Measurements from ENCODE around the gene REELD1.

REELD1 gene

DNA sequence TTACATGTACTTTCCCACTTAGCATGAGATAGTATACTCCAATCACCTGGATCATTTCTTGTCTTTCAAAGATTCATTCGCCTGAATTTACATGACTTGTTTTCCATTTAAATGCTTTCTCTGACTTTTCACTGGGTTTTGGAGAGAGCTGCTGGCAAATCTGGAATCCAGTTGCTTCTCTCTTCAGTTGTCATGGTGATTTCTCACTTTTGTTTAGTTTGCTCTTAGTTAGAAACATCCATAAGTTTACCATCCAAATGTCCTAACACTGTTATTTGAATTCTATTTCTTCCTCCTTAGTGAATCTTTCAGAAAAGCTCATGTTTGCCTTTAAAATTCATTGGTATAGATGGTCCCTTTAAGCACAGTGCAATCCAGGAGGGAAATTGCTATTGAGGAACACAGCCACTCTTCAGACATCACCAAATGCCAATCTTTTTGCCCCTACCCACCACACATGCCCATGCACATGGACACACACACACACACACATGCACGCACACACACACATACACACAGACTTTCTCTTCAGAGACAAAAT, 51.7 kb downstream of the REELD1 start:
- no peak for DNase-seq (ENCODE audit: low read depth in 2 of 2)

DNA sequence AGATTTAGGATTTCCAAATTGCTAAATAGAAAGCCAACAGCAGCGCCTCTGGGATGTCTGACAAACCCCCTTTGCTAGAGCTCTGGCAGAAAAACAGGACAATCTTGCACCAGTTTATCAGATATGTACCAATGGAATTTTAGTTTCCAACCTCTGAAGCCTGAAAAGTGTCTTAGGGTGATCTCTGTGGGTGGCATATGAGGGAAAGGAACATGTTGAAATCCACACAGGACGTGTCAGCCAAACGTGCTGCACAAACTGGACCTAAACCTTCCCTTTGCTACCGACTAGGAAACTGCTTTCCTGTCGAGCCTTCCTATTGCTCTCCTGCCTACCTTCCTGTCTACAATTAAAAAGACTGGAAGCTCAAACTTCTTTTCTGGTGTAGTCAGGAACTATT, 53.5 kb downstream of the REELD1 start:
- no peak for DNase-seq (ENCODE audit: low read depth in 2 of 2)

DNA sequence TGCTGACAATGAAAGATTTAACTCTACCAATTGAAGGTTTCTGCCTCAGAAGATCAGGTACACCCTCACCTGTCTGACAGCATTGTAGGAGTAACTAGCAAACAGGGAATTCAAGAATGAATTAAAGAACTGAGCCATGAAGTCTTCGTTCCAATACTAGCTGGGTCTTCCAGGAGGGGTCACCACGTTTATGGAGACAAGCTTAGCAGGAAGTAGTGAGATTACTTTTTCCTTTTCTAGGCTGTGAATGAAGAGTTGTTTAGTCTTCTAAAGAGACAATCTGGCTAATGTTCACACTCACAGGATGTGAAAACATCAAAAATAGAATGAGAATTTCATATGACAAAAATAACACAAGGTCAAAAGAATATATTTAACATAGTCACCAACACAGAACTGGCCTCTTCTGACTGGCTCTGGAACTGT, 54.9 kb downstream of the REELD1 start:
- DNase-seq (ENCODE audit: low read depth in 2 of 2) = no peak

DNA sequence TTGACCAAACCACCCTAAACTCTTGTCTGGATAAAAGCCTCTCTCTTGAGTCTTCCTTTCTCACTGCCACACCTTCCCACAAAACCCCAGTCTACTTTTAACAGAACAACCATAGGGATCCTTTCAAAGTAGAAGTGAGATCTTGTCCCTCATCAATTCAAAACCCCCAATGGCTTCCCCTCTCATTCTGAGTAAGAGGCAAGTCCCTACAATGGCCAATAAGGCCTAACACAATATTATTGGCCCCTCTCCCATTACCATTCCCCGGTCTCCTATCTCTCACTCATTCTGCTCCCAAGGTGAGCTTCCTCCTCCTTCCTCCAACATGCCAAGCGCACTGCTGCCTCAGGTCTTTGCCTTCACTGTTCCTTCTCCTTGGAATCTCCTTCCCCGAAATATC, 57.1 kb downstream of the REELD1 start:
- no peak for DNase-seq (ENCODE audit: low read depth in 2 of 2)

DNA sequence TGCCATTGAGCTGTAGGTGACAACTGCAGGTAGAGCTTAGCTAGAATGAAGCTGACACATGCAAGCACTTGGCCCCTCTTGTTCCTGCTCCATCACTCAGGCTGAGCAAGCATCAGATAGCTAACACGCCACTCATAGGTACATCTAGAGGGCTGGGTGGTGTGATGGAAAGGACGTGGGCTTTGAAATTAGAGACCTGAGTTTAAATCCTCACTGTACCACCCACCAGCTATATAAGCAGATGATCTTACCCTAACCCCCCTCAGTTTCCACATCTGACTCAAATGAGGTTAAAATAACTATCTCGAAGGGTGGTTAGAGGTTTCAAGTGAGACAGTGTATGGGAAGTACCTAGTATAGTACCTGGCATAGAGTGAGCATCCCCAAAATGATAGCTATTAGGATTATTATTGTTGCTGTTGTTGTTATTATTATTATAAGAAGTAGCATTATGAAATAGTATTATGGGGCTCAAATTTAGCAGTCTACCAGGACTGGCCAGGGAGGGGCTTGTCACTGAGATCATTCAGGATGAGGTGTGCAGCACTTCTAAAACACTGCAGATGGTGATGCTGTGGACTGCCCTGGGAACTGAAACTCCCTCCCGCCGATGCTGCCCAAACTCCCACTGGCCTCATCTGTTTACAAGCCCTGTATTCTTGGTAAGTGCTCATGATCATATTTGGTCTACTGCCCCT, 59.0 kb downstream of the REELD1 start:
- DNase-seq (ENCODE audit: low read depth in 2 of 2) = peak in 1 of 2 donors; percentile 15

DNA sequence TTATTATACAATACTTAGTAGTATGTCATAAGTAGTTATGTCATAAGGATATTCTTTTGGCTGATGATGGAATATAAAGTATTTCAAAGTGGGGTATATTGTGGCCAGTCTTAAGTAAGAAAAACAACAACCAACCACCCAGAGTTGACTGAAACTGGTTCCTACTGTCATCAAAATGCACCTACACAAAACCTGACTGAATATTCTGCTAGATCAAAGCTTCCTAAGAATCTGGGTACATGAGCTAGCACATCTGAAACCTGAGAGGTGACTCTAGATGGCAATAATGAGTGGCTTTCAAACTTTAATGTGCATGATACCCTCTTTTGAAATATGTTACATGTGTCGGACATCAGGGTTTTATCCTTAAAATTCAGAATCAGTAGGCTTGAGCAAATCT, 60.4 kb downstream of the REELD1 start:
- no peak for DNase-seq (ENCODE audit: low read depth in 2 of 2)

DNA sequence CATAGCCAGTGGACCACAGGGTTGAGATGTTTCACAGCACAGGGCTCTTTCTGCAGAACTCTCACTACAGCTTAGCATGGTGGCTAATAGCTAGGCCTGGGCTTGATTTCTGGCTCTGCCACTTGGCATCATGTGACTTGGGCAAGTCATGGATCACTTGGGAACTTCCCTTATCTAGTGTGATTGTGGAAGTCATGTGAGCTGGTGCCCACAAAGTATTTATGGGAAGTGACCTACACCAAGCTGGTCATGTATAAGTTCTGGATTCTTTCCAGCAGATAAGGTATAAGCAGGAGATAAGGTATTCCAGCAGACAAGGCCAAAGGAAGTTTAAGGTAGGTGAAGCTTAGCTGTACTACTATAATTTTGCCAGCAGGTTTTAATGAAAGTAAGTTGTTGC, 61.0 kb downstream of the REELD1 start:
- DNase-seq (ENCODE audit: low read depth in 2 of 2) = no peak

DNA sequence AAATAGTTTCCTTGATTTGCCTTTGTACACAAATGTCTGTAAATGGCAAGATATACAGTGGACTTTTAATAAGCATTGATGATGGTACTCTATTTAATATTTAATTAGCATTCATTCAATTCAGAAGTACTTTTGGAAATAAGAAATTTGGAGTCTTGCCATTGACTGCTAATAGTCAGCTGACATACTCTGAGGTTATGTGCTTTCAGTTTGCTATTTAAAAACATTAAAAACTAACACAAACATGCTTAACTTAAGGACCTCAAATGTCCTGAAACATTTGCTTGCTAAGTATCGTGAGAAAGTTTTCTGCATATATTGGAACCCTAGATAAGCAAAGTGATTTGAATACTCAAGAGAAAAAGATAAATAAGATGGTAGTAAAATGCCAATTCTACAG, 64.6 kb downstream of the REELD1 start:
- DNase-seq (ENCODE audit: low read depth in 2 of 2) = no peak

All from stimulated activated CD8-positive, alpha-beta memory T cell treated with anti-CD3 and anti-CD28 coated beads, Interleukin-15, amount 100 ng/mL, for 48 hours (primary cell).